K562 (cell line): ENCODE data around the gene SPINK5.

Source experiments
- CEBPG ChIP-seq, 3 experiments: fragments of 200-800 bp in 1 of 3; sonication (Bioruptor generic) in 1 of 3; sonication (generic) in 1 of 3; formaldehyde crosslinking in 1 of 3; IDR thresholded peaks in 2 of 3; conservative IDR thresholded peaks in 1 of 3; 2 replicates each; pipeline versions ENCODE4 v1.6.1 to v1.8.0; 2016 to 2022; ENCODE audit warnings: missing compliant biosample characterization in 2 of 3, missing genetic modification characterization in 2 of 3, mild to moderate bottlenecking in 1 of 3, missing genetic modification reagents in 1 of 3
- CTBP1 ChIP-seq: fragments of 450-650 bp; IDR thresholded peaks from 2 replicates; pipeline ENCODE4 v1.6.1; 2016; ENCODE audit warnings: borderline replicate concordance
- CXXC5 ChIP-seq: fragments of 250-450 bp; sonication (Bioruptor Pico); IDR thresholded peaks from 2 replicates; pipeline ENCODE4 v1.8.0; 2022; ENCODE audit warnings: inconsistent platforms, mild to moderate bottlenecking, moderate library complexity
- GATA2 ChIP-seq: sonication (generic); formaldehyde crosslinking; IDR thresholded peaks from 2 replicates; pipeline ENCODE4 v1.4.0; 2020; ENCODE audit warnings: mild to moderate bottlenecking, missing genetic modification reagents
- KLF1 ChIP-seq: fragments of 450-650 bp; IDR thresholded peaks from 2 replicates; pipeline ENCODE4 v1.6.1; 2016; ENCODE audit warnings: missing genetic modification characterization, missing compliant biosample characterization
- ZNF778 ChIP-seq: fragments of 450-650 bp; formaldehyde crosslinking; IDR thresholded peaks from 2 replicates; pipeline ENCODE4 v1.4.0; 2020; ENCODE audit warnings: mild to moderate bottlenecking, moderate library complexity
- TF ChIP-seq, protein P1 (sequence below): sonication (generic); formaldehyde crosslinking; IDR thresholded peaks from 2 replicates; pipeline ENCODE4 v1.9.0; 2022; ENCODE audit warnings: mild to moderate bottlenecking, missing genetic modification reagents

DNA sequence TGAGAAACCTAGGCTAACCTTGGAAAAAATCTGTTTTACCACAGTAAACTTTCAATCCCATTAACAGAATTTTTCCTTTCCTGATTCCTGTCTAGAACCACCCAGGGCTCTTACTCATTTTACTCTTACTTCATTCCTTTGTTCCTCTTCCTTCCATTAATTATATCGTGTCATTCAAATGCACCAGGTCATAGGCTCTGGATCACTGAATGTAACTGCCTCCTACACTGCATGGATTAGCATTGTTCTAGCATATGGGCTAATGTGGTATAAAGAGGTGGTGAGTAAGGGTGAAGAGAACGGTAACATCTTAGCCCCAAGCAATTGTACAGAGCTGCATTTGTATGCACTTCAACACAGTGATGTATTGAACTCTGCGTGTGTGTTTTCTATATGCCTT is 49.5 kb upstream of the SPINK5 start:
- TF ChIP-seq ZNF778 (CRISPR knock-in tag): no peak
- TF ChIP-seq GATA2: no peak
- TF ChIP-seq, protein P1, sequence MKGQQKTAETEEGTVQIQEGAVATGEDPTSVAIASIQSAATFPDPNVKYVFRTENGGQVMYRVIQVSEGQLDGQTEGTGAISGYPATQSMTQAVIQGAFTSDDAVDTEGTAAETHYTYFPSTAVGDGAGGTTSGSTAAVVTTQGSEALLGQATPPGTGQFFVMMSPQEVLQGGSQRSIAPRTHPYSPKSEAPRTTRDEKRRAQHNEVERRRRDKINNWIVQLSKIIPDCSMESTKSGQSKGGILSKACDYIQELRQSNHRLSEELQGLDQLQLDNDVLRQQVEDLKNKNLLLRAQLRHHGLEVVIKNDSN (CRISPR knock-in tag): no peak
- TF ChIP-seq CTBP1: no peak
- TF ChIP-seq CXXC5 (CRISPR knock-in tag): no peak
- no peak for TF ChIP-seq KLF1
- TF ChIP-seq CEBPG (CRISPR knock-in tag; IDR thresholded peaks at IDR 0.05): no peak
- TF ChIP-seq CEBPG (tag; conservative IDR thresholded peaks at IDR 0.05 in 1 of 2, IDR thresholded peaks at IDR 0.05 in 1 of 2): no peak
